ENCODE measurements around the gene ZNF275.

DNA sequence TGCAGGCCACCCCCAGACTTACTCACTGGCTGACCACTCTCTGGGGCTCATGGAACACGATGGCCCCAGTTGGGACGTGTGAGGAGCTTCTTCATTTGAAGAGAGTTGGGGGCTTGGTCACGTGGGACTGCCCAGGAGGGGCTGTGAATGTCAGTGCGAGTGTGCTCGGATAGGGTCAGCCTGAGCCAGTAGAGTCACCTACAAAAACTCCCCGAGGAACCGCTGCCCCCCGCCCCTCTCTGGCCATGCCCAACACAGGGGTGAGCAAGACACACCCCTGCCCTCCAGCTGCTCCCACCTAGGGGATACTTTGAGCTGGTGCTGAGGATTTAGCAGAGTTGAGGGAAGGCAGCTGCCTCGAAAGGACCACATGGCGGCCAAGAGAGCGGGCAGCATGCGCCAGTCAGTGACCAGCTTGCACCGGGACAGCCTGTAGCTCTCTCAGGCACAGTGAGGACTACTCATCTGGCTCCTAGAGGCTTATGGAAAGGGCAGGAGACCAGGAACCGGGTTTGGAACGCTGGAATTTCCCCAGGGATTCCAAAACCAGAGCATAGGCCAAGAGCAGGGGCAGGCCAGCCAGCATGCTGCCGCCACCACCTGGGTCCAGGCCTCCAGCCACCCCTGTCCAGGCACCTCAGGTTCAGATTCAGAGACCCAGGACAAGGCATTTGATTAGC, 58.8 kb downstream of the ZNF275 start:
- TF ChIP-seq, protein P1, sequence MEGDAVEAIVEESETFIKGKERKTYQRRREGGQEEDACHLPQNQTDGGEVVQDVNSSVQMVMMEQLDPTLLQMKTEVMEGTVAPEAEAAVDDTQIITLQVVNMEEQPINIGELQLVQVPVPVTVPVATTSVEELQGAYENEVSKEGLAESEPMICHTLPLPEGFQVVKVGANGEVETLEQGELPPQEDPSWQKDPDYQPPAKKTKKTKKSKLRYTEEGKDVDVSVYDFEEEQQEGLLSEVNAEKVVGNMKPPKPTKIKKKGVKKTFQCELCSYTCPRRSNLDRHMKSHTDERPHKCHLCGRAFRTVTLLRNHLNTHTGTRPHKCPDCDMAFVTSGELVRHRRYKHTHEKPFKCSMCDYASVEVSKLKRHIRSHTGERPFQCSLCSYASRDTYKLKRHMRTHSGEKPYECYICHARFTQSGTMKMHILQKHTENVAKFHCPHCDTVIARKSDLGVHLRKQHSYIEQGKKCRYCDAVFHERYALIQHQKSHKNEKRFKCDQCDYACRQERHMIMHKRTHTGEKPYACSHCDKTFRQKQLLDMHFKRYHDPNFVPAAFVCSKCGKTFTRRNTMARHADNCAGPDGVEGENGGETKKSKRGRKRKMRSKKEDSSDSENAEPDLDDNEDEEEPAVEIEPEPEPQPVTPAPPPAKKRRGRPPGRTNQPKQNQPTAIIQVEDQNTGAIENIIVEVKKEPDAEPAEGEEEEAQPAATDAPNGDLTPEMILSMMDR (IDR thresholded peaks at IDR 0.05), result no peak
- TF ChIP-seq EP300 (IDR thresholded peaks at IDR 0.05) (no peak), POLR2AphosphoS5 (IDR thresholded peaks at IDR 0.05) (no peak)

Measured in gastroesophageal sphincter (tissue), 3 donors.